NCI-H2196 (cell line): ENCODE measurements around the gene CGREF1.

ENCODE experiments used
- DNase-seq: peaks from one replicate; lab custom pipeline; 2025; ENCODE audit not compliant: unreplicated experiment; lab: John Stamatoyannopoulos, UW

CGREF1 gene

GRCh38 chr2:27074738-27075565, 44.0 kb downstream of the CGREF1 start:
- DNase-seq = peak; percentile 12

DNA sequence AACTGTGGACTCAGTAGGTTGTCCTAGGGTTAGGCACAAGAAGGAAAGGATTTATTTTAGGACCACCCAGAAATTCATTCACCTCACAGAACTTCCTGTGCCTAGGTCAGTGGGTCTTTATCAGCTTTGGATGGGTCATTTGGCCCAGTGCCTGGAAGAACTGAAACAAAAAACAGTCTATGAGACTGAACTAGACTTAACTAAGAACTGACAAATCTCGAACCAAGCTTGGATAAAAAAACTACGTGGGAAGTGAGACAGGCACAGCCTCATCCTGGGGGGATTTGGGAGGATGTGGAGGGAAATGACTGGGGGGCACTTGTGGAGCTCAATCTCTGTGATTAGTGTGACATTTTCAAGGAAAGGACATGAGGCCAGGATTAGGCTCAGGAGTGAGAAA, 45.1 kb downstream of the CGREF1 start:
- DNase-seq = no peak

DNA sequence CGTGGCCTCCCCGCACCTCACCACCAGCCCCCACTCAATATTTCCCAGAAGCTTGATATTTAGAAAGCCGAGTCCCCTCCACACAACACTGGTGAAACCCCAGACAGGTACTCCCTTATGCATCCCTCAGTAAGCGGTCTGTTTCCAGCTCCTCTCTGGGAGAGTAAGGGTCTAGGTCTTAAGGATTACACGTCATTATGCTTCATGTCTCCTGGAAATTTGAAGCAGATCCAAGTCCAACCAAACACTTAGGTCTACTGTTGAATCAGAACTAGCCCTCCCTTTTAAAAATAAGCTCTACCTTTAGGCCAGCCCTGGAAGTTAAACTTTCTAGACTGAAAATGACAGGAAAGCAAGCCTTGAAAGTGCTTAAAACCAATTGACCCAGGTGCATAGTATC, 46.0 kb downstream of the CGREF1 start:
- DNase-seq = no peak

GRCh38 chr2:27071990-27072830, 46.7 kb downstream of the CGREF1 start:
- DNase-seq = no peak

- DNase-seq = peak; percentile 97
Observed at GRCh38 chr2:27071277-27071989, 47.5 kb downstream of the CGREF1 start, which contains the start of gene OST4. OST4 (minus strand) TSS chr2:27071654.

- DNase-seq = no peak
Observed at GRCh38 chr2:27070653-27071276, 48.2 kb downstream of the CGREF1 start.

DNA sequence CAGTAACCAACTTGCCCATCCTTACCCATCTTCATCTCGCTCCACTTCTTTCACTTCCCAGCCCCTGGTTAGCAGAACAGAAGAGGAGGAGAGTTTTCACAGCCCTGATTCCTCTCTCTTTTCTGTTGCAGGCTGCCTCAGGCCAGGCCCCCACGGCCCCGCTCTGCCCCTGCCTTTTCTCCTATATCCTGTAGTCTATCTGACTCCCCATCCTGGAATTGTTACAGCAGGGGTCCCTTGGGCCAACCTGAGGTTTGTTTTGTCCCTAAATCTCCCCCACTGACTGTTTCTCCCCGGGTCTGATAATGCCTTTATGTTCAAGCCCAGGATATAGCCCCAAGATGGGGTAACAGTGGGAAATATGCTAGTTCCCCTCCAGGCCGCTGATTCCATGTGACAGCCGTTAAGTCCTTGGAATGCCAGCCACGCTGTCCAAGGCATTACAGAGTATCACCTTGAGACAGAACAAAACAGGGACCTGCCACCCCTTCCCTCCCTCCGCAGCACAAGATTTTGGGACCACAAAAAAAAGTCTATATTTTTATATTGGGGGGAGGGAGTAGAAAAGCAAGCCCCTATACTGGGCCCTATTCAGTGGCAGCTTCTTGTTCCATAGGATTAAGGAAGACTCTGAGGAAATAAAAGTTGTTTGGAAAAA, 48.8 kb downstream of the CGREF1 start:
- no peak for DNase-seq

GRCh38 chr2:27069436-27069835, 49.5 kb downstream of the CGREF1 start:
- DNase-seq = no peak

DNA sequence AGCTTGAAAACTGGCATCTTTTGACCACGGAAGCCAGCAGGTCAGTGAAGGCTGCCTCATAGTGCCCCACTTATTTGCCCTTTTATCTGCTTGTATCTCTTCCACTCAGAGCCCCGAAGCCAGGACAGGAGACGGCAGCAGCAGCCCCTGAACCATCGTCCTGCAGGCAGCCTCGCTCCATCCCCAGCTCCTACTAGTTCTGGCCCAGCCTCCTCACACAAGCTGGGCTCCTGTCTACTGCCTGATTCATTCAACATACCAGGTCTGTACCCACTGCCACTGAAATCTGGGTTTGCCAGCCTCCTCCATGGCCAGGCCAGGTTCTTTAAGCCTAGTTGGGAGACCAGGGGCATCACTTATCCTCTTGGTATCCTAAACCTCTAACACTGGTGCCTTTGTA, 51.5 kb downstream of the CGREF1 start:
- no peak for DNase-seq

GRCh38 chr2:27065128-27065527, 53.8 kb downstream of the CGREF1 start:
- DNase-seq = no peak

- no peak for DNase-seq
Observed at GRCh38 chr2:27060323-27060722, 58.6 kb downstream of the CGREF1 start.

GRCh38 chr2:27059141-27059820, 59.6 kb downstream of the CGREF1 start:
- DNase-seq = no peak

DNA sequence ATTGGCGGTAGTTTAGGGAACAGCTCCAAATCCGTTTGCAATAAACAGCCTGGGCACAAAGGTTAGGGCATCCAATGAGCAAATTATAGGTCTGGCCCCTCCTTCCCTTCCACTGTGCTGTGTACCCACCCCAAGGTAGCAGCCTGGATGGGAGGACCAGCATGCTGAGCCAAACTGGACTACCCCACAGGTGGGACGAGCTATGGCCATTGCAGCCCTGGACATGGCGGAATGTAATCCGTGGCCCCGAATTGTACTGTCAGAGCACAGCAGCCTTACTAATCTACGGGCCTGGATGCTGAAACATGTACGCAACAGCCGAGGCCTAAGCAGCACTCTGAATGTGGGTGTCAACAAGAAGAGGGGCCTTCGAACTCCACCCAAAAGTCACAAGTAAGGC, 60.7 kb downstream of the CGREF1 start:
- DNase-seq = no peak

GRCh38 chr2:27057184-27057583, 61.7 kb downstream of the CGREF1 start:
- no peak for DNase-seq

DNA sequence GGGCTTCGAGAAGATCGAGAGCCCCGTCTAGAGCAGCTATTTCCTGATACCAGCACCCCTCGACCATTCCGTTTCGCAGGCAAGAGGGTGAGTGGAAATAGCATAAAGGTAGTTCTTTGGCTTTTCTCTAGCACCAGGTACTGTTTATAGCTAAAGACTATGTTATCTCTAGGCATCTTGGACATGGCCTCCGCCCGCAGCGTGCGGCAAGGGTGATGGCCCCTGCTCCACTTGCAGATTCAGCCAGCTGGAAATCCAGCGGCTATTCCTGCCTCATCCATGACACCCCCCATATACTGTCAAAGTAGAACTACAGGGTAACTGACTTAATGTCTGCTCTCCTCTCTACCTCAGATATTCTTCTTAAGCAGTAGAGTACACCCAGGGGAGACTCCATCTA, 64.2 kb downstream of the CGREF1 start:
- no peak for DNase-seq

DNA sequence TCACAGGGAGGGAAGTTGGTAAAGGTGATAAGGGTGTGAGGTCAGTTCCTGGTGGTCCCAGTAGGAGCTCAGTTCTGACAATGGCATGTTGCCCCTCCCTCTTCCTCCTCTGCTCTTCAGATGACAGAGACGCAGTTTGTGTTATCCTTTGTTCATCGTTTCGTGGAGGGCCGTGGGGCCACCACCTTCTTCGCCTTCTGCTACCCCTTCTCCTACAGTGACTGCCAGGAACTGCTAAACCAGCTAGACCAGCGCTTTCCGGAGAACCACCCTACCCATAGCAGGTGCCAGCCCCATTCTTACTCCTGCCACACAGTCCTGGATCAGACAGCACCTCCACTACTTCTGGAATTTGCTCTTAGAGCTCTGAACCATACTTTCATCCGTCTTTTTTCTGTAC, 65.2 kb downstream of the CGREF1 start:
- DNase-seq = no peak

- no peak for DNase-seq
Observed at GRCh38 chr2:27053321-27053720, 65.6 kb downstream of the CGREF1 start.

DNA sequence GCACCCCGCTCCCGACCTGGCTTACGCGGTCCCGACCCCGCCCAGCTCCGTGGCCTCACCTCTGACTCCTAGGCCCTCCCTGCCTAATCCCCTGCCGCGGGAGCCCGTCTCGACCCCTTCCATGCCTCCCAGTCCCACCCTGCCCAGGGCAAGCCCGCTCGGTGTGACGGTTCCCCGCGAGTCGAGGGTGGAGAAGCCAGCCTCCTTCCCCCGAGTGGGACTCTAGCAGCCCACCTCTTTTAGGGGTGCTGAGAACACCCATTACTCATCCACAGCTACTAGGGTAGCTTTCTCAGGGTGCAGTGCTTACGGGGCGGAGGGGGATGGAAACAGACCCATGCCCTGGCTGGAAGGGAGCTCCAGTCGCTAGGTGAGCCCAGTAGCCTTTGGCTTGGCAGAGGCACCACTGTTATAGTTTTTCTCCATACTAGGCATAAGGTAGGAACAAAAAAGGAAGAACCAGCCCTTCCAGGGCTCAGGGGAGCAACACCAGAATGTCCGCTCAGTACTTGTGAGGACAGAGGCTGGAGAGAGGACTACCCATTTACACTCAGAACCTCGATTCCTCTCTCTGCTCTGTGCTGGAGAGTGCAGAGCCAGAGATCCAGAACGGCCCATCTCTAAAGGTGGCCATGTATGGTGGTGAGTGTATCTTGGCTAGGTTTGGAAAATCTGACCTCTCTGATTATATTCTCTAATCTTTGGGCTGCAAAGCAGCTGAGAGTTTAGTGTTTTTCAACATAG, 66.9 kb downstream of the CGREF1 start:
- DNase-seq = no peak
